ENCODE data around the gene ARHGDIB.
A peak's percentile ranks its signal among the peaks of the same experiment; 100 is the strongest.

Gene ARHGDIB

GRCh38 chr12:14930299-14930698 lies 31.1 kb downstream of the ARHGDIB start:
- DNase-seq (ENCODE audit: low read depth), result no peak

- DNase-seq (ENCODE audit: low read depth), result no peak
Measured at GRCh38 chr12:14928931-14929330, 32.5 kb downstream of the ARHGDIB start.

GRCh38 chr12:14927267-14927666 lies 34.1 kb downstream of the ARHGDIB start:
- no peak for DNase-seq (ENCODE audit: low read depth)

GRCh38 chr12:14924541-14924940 lies 36.9 kb downstream of the ARHGDIB start:
- no peak for DNase-seq (ENCODE audit: low read depth)

DNA sequence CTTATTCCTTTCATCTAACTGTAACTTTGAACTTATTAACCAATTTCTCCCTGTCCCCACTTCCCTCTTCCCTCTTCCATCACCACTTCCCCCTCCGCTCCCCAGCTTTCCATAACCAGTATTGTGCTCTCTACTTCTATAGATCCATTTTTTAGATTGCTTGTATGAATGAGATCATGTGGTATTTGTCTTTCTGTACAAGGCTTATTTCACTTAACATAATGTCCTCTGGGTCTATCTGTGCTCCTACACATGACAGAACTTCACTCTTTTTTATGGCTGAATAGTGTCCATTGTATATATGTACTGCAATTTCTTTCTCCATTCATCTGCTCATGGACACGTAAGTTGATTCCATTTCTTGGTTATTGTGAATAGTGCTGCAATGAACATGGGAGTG lies 37.5 kb downstream of the ARHGDIB start:
- DNase-seq (ENCODE audit: low read depth), result no peak

DNA sequence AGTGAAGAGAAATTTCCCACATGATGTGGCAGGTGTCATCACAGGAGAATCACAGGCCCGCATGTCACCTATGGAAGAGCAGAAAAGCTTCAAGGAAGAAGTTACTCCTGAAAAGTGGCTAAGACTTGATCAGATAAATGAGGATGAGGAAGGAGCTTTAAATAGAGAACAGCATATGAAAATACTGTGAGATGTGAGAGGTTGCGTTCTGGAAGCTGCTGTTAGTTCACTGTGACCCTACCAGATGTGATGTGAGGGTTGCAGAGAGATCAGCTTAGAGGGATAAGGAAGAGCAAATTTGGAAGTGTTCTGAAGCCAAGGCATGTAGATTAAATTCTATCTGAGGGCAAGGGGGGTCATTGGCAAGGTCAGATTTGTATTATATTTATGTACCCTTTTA lies 40.2 kb downstream of the ARHGDIB start:
- no peak for DNase-seq (ENCODE audit: low read depth)

DNA sequence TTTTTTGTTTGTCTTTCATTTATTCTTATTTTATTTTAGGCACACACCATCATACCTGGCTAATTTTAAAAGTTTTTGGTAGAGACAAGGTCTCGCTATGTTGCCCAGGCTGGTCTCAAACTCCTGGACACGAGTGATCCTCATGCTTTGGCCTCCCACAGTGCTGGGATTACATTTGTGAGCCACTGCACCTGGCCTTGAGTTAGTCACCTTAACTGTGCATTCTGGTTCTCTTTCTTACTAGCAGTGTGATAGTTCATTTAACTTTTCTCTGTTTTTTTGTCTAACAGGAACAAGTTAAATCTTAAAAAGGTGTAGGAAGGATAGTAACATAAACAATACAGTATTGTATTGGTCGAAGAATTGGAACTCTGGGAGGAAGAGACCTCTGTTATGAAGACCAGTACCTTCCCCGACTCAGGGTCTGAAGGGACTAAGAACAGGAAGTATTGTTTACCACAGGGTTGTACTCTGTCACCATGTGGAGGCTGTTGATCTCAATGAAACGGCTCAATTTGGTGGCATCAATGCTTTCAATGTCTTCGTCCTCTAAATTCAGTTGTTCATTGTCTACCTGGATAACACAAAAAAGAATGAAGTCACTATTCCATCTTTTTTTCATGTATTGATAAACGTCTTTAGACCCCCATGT lies 40.8 kb downstream of the ARHGDIB start:
- DNase-seq (ENCODE audit: low read depth), result no peak

- DNase-seq (ENCODE audit: low read depth), result no peak
Measured at GRCh38 chr12:14919455-14919854, 41.9 kb downstream of the ARHGDIB start.

DNA sequence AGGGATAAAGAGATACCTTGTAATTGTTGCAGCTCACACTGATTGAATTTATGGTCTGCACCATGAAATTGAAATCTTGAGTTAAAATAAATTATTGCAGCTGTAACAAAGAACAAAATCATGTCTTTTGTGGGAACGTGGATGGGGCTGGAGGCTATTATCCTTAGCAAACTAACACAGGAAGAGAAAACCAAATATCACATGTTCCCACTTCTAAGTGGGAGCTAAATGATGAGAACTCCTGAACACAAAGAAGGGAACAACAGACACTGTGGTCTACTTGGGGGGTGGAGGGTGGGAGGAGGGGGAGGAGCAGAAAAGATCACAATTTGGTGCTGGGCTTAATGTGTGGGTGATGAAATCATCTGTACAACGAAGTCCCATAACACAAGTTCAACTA lies 45.7 kb downstream of the ARHGDIB start:
- DNase-seq (ENCODE audit: low read depth), result no peak

DNA sequence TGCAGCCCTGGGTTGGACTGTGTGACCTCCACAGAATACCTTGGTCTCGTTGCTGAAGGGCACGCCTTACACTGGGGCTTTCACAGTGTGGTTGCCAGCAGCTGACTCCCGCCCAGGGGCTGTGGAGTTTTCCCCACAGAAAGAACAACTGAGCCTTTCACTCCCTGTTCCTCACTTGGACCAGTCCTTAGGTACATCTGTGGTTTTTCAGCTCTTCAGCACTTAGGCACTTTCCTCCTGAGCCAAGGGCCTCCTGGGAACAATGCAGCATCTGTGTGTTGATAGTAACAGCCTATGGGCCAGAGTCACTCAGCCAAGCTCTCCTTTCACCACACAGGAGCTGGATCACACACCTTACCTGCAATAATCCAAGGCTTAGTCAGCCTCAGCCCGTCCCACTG lies 48.0 kb downstream of the ARHGDIB start:
- DNase-seq (ENCODE audit: low read depth), result no peak

- DNase-seq (ENCODE audit: low read depth), result no peak
Measured at GRCh38 chr12:14911131-14911530, 50.3 kb downstream of the ARHGDIB start.

DNA sequence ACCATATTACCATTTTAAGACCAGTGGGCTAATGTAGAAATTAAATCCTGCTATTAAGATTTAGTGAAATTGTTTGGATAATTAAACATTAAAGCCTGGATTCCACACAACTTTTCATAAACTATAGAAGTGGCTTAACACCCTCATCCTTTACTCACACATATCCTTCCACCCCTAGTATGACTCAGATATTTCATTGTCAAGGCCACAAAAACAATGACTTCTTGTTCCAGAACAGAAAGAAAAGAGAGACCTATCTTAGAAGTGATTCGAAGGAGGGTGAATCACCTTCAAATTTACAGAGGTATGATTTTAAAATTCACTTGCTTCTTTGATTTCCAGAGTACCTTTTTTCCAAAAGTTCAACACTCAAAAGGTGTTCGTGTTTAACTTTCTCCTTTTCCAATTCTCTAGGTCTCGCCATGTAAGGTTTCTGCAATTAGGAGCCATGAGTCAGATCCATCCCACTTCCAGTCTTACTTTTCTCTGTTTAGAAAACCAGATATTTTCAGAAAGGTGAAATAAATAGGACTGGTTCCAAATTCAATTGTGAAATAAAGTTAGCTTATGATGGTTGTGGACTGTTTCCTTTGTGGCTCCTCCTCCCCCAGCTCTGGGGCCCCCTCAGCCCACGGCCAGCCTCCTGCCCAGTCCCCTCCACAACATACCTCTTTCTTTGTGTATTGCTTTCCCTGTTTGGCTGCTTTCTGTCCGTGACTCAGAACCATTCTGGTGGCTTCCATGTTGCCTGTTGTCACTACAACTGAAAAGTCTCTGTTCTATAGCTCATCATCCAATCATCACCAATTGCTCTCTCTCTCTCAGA lies 51.1 kb downstream of the ARHGDIB start:
- peak; percentile 52 for DNase-seq (ENCODE audit: low read depth)

DNA sequence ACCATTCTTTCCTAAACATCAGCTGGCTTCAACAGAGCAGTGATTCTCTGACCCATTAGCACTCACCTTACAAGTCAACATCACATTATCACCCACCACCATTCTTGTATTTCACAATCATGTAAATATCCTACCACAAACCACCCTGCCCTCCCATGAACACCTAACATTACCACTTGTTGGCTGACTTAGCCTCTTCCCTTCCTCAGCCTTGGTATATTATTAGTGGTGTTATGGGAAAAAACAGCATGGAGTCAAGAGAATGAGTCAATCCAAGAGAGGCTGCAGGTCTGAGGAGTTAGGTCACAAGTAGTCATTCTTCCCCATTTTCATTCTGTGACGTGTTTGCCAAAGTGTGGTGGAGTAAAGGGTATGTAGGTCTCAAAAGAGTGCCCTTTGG lies 53.4 kb downstream of the ARHGDIB start:
- DNase-seq (ENCODE audit: low read depth), result peak; percentile 13

GRCh38 chr12:14906114-14906513 lies 55.3 kb downstream of the ARHGDIB start:
- no peak for DNase-seq (ENCODE audit: low read depth)

GRCh38 chr12:14905269-14906004 lies 56.0 kb downstream of the ARHGDIB start:
- no peak for DNase-seq (ENCODE audit: low read depth)

DNA sequence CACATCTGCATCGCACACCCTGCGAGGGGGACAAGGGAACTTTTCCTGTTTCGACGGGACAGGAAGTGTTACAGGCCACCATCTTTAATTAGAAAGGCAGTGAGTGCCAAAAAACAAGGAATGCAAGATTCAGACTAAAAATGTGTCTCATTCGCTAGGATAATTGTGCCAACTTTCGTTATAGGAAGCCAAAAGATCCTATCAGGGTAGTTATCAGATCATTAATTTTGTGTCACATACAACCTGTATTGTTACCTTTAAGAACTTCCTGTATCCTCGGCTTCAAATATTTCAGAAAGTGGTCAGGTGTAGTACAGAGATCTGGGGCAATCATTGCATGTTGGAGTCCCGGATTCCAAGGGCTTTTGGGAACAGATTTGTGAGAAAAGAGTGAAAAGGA lies 56.5 kb downstream of the ARHGDIB start:
- DNase-seq (ENCODE audit: low read depth), result no peak

GRCh38 chr12:14903386-14904098 lies 57.9 kb downstream of the ARHGDIB start:
- no peak for DNase-seq (ENCODE audit: low read depth)

DNA sequence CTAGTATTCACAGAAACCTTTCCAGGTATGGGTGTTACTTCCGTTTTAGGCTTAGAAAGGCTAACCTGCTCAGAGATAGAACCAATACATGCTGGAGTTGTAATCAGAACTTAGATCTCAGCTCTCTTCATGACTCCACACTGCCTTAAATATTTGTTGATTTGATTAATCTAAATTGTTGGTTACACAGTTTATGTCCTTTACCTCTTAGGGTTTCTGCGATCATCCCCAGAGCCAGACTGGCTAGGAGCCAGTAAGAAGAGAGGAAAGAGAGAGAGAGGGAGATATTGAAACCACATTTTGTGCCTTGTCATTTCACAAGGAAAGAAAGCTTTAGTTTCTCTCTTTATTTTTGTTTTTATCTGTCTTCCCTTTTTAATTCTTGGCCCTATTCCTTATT lies 58.9 kb downstream of the ARHGDIB start:
- DNase-seq (ENCODE audit: low read depth), result no peak

- no peak for DNase-seq (ENCODE audit: low read depth)
Measured at GRCh38 chr12:14901228-14901562, 60.2 kb downstream of the ARHGDIB start.

DNA sequence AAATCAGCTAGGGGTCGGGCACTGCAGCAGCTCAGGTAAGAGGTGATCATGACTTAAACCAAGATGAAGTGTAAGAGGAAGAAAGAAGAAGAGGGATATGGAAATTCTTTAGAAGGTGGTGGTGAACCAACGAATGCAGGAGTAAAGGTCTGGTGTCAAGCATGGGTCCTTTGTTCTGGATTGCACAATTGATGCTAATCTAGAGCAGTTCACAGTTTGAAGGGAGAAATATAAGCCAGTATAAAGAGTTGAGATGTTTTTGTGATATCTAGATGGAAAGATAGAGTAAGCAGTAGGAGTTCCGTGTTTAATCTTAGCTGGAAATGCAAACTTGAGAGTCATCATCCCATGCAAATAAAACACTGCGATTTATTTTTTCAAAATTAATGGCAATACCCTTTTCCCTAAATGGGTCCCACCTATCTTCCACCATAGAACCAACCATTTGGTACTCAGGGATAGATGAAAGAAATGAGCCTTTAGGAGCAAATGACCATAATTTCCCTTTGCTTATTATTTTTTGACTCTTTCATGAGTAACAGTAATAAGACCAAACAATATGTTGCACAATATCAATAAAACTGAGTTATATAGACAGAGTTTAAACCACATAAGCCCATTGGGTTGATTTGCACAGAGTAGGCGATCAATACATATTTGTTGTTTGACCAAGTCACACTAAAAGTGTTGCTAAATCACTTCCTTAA lies 60.7 kb downstream of the ARHGDIB start:
- no peak for DNase-seq (ENCODE audit: low read depth)

- no peak for DNase-seq (ENCODE audit: low read depth)
Measured at GRCh38 chr12:14896521-14897169, 64.8 kb downstream of the ARHGDIB start.

Measured in ELR (cell line).